NOMO-1 treated with dmso at 0.1 percent for 144 hours (cell line): ENCODE results near the gene FASN.

Experiments used
- DNase-seq: peaks from one replicate; lab custom pipeline; 2025; ENCODE audit not compliant: unreplicated experiment; lab: John Stamatoyannopoulos, UW

Gene FASN

GRCh38 chr17:82089723-82090548 lies 8.1 kb downstream of the FASN start:
- DNase-seq: no peak

- DNase-seq: no peak
These were observed 9.0 kb downstream of the FASN start for GRCh38 chr17:82088838-82089722.

DNA sequence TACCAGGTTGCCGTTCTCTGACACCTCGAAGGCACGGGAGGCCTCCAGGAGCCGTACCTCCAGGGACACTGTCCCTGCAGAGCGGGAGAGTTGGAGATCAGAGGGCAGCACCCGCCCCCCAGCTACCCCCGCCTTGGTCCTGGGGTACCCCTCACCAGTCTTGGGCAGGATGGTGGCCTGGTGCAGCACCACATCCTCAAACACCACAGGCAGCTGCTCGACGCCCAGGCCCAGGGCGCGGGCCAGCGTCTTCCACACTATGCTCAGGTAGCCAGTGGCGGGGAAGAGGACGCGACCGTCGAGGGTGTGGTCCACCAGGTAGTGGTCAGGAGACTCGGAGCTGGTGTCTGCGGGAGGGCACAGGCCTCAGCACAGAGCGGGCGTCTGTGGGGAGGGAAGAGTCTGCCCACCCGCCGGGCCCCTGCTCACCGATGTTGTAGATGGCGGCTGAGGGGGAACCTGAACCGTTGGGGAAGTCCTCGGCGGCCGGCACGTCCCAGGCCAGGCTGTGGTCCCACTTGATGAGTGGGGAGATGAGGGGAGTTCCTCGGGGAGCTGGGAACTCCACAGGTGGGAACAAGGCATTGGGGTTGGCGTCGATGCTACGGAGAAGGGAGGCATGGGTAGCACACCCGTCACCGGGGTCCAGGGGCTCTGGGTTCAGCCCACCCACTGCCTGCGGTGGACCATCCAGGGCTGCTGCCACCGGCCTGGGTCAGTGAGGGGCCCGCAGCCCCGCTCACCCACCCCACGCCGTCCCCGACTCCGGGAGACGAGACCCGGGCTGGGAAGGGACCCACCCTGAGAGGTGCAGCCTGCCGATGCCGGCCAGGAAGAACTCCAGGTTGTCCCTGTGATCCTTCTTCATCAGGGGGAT lies 9.8 kb downstream of the FASN start:
- no peak for DNase-seq

DNA sequence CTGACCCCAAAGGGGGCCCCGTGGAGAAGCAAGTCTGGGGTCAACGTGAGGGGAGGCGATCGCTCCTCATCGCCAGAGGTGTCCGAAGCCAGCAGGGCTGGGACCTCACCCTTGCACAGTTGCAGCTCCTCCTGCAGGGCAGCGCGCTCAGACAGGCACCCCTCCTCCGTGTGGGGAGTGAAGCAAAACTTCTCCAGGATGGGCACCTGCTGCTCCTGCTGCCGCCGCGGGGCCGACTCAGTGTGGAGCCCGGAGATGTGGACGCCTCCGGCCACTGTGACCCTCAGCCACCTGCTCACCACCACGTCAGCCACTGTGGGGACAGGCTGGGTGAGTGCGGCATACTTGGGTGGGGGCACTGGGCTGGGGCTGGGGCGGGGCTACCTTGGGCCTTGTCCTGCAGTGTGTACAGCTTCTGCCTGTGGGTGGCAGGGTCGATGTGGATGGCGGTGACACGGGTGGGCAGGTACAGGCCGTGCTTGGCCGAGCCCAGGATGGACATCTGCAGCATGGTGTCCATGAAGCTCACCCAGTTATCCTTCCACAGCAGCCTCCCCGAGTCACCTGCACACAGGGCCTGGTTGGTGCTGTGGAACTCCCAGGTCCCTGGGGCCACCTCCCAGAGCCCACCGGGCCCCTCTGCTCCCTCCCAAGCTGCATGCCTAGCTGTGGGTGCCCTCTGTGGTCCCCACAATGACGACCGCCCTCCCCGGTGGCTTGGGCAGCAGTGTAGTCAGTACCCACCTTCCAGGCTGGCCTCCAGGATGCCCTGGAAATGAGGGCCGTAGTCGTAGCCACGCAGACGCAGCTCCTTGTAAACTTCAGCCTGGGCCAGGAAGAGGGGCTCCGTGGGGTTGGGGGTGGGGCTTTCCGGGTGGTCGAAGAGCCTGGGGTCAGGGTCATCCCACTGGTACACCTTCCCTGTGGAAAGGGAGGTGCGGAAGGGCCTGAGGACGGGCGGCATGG lies 10.8 kb downstream of the FASN start:
- no peak for DNase-seq

DNA sequence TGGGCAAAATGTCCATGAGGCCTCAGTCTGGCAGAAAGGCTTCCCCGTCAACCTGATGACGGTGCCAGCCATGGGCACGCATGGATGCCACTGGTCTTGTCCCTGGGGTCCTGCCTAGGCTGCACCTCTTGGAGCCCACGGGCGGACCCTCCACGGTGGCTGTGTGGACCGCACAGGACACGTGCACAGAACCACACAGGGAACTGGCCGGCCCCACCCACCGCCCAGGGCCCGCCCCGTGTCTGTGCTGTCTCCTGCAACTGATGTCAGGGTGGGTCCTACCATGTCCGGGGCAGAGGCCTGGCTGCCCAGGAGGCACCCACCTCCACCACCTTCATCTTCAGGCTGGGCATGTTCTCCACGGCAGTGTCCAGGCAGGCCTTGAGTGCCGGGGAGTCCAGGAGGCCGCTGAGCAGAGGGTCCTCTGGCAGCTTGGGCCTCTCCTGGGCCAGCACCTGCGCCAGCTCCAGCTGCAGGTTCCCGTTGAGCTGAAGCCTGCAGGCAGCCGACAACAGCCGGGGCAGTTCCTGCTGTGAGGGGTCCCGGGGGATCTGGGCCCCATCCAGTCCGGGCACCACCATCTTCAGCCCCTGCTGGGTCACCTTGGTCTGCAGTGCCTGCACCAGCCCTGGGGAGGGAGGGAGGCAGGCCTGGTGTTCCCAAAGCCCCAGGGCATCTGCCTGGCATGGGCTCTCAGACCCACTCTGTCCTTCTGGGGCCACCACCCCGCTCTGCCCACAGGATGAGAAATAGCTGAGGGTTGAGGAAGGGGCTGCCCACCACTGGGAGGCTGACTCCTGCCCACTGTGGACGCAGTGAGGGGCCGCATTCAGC lies 11.9 kb downstream of the FASN start:
- no peak for DNase-seq

- DNase-seq: no peak
These were observed 12.8 kb downstream of the FASN start for GRCh38 chr17:82085031-82085861.

DNA sequence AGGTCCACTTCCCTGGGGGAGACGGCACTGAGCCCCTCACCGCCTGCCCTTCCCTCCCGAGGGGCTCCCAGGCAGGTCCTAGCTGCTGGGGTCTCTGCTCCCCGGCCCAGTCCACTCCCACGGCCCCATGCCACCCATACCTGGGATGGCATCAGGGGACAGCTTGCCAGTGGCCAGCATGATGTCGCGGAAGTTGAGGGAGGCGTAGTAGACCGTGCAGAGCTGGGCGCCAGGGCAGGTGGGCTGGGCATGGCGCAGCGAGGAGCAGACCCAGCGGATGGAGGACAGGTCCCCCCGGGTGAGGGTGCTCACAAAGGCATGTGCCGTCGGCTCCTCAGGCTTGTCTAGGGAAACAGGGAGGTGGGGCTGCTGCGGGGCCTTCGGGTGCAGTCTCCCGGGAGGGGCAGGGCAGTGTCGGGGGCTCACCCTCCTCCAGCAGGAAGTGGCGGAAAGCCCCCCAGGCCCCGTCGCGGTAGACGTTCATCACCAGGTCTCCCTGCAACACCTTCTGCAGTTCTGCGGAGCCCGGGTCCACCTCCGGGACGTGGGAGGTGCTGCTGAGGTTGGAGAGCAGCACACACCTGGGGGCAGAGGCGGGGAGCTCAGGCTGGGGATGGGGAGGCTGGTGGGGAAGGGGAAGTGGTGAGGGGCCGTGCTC lies 13.5 kb downstream of the FASN start:
- no peak for DNase-seq

GRCh38 chr17:82083533-82084359 lies 14.3 kb downstream of the FASN start:
- DNase-seq: no peak

- DNase-seq: no peak
These were observed 15.0 kb downstream of the FASN start for GRCh38 chr17:82083009-82083408.

DNA sequence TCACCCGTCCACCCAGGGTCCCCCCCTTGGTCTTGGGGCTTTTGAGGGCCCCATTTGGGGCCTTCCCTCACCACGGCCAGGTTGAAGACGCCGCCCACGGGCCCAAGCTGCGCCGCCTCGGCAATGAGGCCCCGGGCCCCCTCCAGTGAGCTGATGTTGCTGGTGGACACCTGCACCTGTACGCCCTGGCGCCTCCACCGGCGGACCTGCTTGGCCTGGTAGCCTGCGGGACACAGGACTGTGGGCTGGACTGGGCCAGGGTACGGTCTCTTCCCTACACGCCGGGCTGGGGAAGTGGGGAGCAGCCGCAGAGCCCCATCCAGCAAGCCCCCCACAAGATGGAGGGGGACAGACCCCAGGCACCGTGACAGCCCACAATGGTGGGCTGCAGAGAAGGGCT lies 15.6 kb downstream of the FASN start:
- DNase-seq: no peak

GRCh38 chr17:82081966-82082365 lies 16.1 kb downstream of the FASN start:
- no peak for DNase-seq

GRCh38 chr17:82081546-82081945 lies 16.5 kb downstream of the FASN start:
- DNase-seq: no peak

DNA sequence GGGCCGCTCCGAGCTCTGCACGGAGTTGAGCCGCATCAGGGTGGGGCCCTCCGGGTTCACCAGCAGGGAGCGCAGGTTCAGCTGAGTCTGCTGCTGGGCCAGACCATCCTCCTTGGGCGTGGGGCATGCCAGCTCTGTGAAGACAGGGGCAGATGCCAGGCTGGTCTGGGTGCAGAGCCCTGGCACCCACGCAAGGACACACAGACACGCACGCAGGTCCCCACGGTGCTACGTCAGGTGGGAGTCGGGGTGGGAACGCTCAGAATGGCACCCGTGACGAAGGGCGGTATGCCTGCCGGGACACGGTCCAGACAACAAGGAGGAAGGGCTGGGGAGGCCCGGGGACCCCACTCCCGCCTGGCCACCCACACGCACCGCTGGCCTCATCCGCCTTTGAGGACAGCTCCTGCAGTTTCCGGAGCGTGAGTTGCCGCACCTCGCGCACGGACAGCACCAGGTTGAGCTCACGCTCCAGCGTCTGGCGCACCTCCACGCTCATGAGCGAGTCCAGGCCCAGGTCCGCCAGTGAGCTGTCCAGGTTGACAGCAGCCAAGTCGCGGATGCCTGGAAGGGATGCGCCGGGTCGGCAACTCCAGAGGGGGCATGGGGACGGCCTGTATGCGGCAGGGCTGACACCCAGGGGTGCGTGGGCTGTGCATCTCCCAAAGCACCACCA lies 17.1 kb downstream of the FASN start:
- no peak for DNase-seq

- no peak for DNase-seq
These were observed 17.8 kb downstream of the FASN start for GRCh38 chr17:82080048-82080788.

DNA sequence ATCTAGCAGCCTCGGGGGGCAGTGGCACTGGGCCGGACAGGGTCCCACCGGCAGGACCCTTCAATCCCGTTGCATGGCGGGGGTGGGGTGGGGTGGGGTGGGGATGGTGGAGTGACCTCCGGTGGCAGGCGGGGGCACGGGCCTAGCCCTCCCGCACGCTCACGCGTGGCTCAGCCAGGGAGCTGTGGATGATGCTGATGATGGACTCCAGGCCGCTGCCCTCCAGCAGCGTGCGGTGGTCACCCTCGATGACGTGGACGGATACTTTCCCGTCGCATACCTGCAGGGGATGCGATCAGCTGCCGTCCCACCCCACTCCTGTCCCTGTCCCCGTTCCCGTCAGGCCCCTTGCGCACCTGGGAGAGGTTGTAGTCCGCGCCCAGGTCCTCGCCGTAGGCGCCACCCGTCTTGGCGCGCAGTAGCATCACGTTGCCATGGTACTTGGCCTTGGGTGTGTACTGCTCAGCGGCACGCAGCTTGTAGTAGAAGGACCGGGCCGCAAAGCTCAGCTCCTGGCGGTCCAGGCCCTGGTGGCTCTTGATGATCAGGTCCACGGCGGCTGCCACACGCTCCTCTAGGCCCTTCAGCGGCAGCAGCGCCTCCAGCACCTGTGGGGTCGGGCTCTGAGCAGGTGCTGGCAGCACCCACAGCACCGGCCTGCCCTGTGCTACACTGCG lies 18.9 kb downstream of the FASN start:
- no peak for DNase-seq
